HG03064 (cell line): Measurements from ENCODE around the gene CD244.
"Not testable (repeated sequence)": the region's sequence is repeated elsewhere in the genome, so short reads cannot be mapped to it uniquely, and the experiment has no call there.

ENCODE experiments used
- ATAC-seq: cut with Tn5 transposase; IDR thresholded peaks from one replicate; pipeline ENCODE4 v1.9.1; 2021; ENCODE audit warnings: low read depth; ENCODE audit not compliant: unreplicated experiment

The CD244 gene

DNA sequence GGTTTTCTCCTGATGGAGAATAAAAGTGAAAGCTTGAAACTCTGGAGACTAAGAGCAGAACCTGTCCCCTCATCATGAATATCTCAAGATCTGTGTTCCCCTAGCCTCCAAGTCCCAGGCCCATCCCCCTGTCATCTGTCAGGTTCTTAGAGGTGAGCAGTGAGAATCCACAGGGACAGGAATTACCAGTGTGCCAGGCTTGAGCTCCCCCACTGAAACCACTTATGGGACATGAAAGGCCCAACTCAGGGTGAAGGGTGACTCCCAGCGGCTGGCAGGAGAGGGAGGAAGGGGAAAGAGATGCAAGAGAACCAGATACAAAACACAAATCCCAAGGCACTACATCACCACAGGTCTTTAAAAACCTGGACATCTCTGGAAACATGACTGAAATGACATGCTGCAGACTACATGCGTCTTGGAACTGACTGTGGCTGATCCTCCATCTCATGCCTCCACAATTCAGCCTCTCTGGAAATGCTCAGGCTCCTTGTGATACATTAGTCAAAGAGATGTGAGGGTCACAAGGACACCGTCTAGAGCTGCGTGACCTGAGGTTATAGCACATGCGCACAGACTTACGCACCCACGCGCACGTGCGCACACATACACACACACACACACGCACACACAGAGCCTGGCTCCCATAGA is 73.5 kb downstream of the CD244 start:
- ATAC-seq: no peak

DNA sequence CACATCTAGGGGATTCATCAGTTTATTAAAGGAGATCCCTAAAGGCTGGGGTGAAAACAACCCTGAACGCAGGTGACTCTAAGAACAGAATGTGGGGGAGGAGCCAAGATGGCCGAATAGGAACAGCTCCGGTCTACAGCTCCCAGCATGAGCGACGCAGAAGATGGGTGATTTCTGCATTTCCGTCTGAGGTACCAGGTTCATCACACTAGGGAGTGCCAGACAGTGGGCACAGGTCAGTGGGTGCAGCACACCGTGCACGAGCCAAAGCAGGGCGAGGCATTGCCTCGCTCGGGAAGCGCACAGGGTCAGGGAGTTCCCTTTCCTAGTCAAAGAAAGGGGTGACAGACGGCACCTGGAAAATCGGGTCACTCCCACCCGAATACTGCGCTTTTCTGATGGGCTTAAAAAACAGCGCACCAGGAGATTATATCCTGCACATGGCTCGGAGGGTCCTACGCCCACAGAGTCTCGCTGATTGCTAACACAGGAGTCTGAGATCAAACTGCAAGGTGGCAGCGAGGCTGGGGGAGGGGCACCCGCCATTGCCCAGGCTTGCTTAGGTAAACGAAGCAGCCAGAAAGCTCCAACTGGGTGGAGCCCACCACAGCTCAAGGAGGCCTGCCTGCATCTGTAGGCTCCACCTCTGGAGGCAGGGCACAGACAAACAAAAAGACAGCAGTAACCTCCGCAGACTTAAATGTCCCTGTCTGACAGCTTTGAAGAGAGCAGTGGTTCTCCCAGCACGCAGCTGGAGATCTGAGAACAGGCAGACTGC is 79.5 kb downstream of the CD244 start:
- not testable (repeated sequence) for ATAC-seq

DNA sequence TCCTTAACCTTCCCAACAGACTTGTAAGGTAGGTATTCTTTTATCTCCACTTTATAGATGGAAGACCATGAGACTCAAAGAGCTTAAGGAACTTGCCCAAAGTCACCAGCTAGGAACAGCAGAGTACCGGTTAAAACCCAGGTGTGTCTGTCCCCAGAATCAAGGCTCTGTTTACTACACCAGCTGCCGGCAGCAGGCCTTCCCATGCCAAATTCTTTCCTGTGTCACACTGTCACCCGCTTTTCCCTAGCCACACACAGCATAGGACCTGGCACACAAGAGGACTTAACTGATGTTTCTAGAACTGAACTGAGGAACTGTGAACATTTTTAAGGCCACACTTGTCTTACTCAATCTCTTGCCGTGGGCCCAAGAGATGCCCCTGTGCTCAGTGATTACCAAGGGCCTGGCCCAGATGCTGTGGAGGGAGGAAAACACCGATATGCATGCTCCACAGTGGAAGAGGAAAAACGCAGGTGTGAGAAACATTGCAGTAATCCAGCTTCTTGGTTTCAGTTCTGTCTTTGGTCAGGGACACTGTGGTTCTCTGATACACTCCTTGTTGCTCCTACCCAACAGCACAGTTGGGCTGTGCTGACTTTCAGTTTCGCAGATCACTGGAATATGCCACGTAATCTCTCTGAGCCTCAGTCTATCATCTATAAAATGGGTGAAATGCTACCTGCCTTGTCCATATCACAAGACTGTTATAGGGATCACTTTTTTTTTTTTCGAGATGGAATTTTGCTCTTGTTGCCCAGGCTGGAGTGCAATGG is 80.6 kb downstream of the CD244 start:
- ATAC-seq: peak; percentile 69

DNA sequence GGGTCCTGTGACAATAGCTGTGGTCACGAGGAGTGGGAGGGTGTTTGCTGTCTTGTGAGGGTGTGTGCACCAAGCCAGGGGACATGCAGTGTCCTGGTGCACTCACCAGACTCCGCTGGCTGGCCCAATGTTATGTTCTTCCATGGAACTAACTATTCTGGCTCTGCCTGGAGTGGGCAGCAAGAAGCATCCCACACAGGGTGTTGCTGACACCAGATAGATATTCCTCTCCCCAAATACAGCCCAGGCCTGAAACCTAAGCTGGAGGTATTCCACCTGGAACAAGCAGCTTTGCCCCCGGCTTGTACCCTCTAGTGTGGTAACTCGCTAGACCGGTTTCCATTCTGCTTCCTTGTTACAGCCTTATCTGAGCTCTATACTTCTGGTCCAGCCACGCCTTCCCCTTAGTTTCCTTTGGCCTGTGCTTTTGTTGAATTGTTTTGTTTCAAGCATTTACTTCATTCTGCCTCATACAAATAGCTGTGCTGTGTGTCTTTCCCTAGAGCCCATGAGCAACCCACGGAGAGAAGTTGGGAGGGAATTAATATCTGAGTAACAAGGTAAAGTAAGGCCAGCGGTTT is 81.4 kb downstream of the CD244 start:
- ATAC-seq: no peak

DNA sequence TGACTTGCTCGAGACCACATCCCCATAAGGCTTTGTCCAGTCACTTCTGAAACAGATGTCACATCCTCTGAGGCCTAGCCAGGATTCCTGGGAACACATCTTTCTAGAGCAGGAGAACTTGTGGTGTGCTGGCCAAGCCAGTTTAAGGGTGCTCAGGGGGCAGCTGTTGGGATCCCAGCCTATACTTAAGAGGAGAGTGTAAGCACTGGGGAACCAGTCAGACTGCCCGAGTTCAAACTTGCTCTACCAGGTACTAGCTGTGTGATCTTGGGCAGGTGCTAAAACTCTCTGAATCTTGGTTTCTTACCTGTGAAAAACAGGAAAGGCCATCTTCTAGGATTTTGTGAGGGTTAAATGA is 82.3 kb downstream of the CD244 start:
- no peak for ATAC-seq
